ENCODE data around the gene PSMB11. TPM values are rescaled to one million over a fixed set of nuclear protein-coding genes. Genes with fewer than 3 reads are reported as not detected.

The PSMB11 gene
- total RNA-seq, 1 experiment from 2014 or later: not detected

GRCh38 chr14:23080474-23080873, 38.5 kb downstream of the PSMB11 start:
- Histone ChIP-seq H3K4me3 (ENCODE audit: low read length) (no peak overlapping the region), H3K9ac (ENCODE audit: low read length) (no peak overlapping the region), H3K79me2 (ENCODE audit: low read length) (0 out of 2 replicates have a peak, but pooled peaks cover 10% of the 10 kb centered on the region), H3K4me2 (ENCODE audit: low read length) (no peak overlapping the region), H2AFZ (ENCODE audit: low read length) (no peak overlapping the region), H3K36me3 (ENCODE audit: low read depth, low read length) (peaks cover 73% of the 10 kb centered on the region), H3K4me1 (ENCODE audit: insufficient read depth, low read length) (peaks cover 26% of the 10 kb centered on the region), H3K9me2 (replicated peaks; ENCODE audit: low read length) (no peaks in the 10 kb centered on the region), H3K9me3 (ENCODE audit: low read length) (no peaks in the 10 kb centered on the region), H3K27ac (ENCODE audit: low read length) (no peak overlapping the region), H4K20me1 (ENCODE audit: low read length) (no peaks in the 10 kb centered on the region), H3F3A (ENCODE audit: low read length, unreplicated experiment) (peaks cover 7% of the 10 kb centered on the region), H3K27me3 (ENCODE audit: low read length) (no peaks in the 10 kb centered on the region)
- ATAC-seq: no peak
- no peak for DNase-seq
- TF ChIP-seq CTCF (conservative IDR thresholded peaks at IDR 0.05; ENCODE audit: low read depth, low read length) (no peak), EZH2phosphoT487 (IDR thresholded peaks at IDR 0.05; ENCODE audit: borderline replicate concordance, low read length) (no peak), EZH2 (IDR thresholded peaks at IDR 0.05; ENCODE audit: low read length, unreplicated experiment) (no peak)
- BruUV-seq (replicated peaks): no TSS peak
- ChIA-PET CTCF (no interaction called here), POLR2A (ENCODE audit: unreplicated experiment) (interaction anchor here (0.6 kb wide), 1 partner anchor 15 kb away, joined by 6 read pairs; the partner anchor contains the start of genes ACIN1 and C14orf119)
- intact Hi-C loops (cut with micrococcal nuclease): no loop called here

GRCh38 chr14:23085458-23085857, 43.4 kb downstream of the PSMB11 start:
- no peak overlapping the region for H3K4me2 ChIP-seq (ENCODE audit: low read length)
- POLR2A ChIA-PET (ENCODE audit: unreplicated experiment): interaction anchor here (0.6 kb wide), 1 partner anchor 113 kb away, joined by 4 read pairs; no protein-coding TSS in a partner anchor
- no peaks in the 10 kb centered on the region for H3K27me3 ChIP-seq (ENCODE audit: low read length)
- H3F3A ChIP-seq (ENCODE audit: low read length, unreplicated experiment): no peaks in the 10 kb centered on the region
- no peaks in the 10 kb centered on the region for H3K9me3 ChIP-seq (ENCODE audit: low read length)
- ATAC-seq (no peak), DNase-seq (no peak)
- no peak overlapping the region for H3K4me3 ChIP-seq (ENCODE audit: low read length)
- peaks cover 77% of the 10 kb centered on the region for H3K36me3 ChIP-seq (ENCODE audit: low read depth, low read length)
- intact Hi-C loops (cut with micrococcal nuclease): no loop called here
- no peak overlapping the region for H2AFZ ChIP-seq (ENCODE audit: low read length)
- H3K9ac ChIP-seq (ENCODE audit: low read length): no peak overlapping the region
- CTCF ChIA-PET: no interaction called here
- BruUV-seq (replicated peaks): no TSS peak
- H3K4me1 ChIP-seq (ENCODE audit: insufficient read depth, low read length): no peaks in the 10 kb centered on the region
- no peaks in the 10 kb centered on the region for H4K20me1 ChIP-seq (ENCODE audit: low read length)
- H3K27ac ChIP-seq (ENCODE audit: low read length): no peak overlapping the region
- H3K9me2 ChIP-seq (replicated peaks; ENCODE audit: low read length): no peaks in the 10 kb centered on the region
- TF ChIP-seq CTCF (conservative IDR thresholded peaks at IDR 0.05; ENCODE audit: low read depth, low read length) (no peak), EZH2 (IDR thresholded peaks at IDR 0.05; ENCODE audit: low read length, unreplicated experiment) (no peak), EZH2phosphoT487 (IDR thresholded peaks at IDR 0.05; ENCODE audit: borderline replicate concordance, low read length) (no peak)
- H3K79me2 ChIP-seq (ENCODE audit: low read length): peaks cover 12% of the 10 kb centered on the region; the same call in 1 of the 2 replicates

- intact Hi-C loops (cut with micrococcal nuclease): no loop called here
- TF ChIP-seq EZH2phosphoT487 (IDR thresholded peaks at IDR 0.05; ENCODE audit: borderline replicate concordance, low read length) (no peak), EZH2 (IDR thresholded peaks at IDR 0.05; ENCODE audit: low read length, unreplicated experiment) (no peak), CTCF (conservative IDR thresholded peaks at IDR 0.05; ENCODE audit: low read depth, low read length) (no peak)
- Histone ChIP-seq H3K79me2 (ENCODE audit: low read length) (peaks cover 18% of the 10 kb centered on the region; the same call in 1 of the 2 replicates), H3K9ac (ENCODE audit: low read length) (no peak overlapping the region), H3K9me3 (ENCODE audit: low read length) (no peaks in the 10 kb centered on the region), H3K36me3 (ENCODE audit: low read depth, low read length) (peaks cover 68% of the 10 kb centered on the region), H4K20me1 (ENCODE audit: low read length) (no peaks in the 10 kb centered on the region), H3K4me2 (ENCODE audit: low read length) (no peak overlapping the region), H3K9me2 (replicated peaks; ENCODE audit: low read length) (no peaks in the 10 kb centered on the region), H2AFZ (ENCODE audit: low read length) (no peak overlapping the region), H3K27ac (ENCODE audit: low read length) (no peak overlapping the region), H3F3A (ENCODE audit: low read length, unreplicated experiment) (no peaks in the 10 kb centered on the region), H3K27me3 (ENCODE audit: low read length) (no peaks in the 10 kb centered on the region), H3K4me3 (ENCODE audit: low read length) (no peak overlapping the region), H3K4me1 (ENCODE audit: insufficient read depth, low read length) (no peaks in the 10 kb centered on the region)
- ChIA-PET CTCF (interaction anchor here (1.0 kb wide), 1 partner anchor 18 kb away, joined by 5 read pairs; no protein-coding TSS in a partner anchor), POLR2A (ENCODE audit: unreplicated experiment) (no interaction called here)
- no TSS peak for BruUV-seq (replicated peaks)
- DNase-seq (no peak), ATAC-seq (no peak)
These were observed 44.6 kb downstream of the PSMB11 start for GRCh38 chr14:23086565-23086964.

Measured in PC-3 (cell line).